AG04450 (cell line): ENCODE results near the gene UNC5C. TPM values are rescaled to one million over a fixed set of nuclear protein-coding genes. Genes with fewer than 3 reads are reported as not detected.

Source experiments
- CTCF ChIA-PET: fragments of 300-600, 350-600 bp; formaldehyde crosslinking; extraction: SDS; loops from one replicate; lab custom pipeline; 2022; ENCODE audit warnings: antibody characterized with exemption, inconsistent platforms; lab: Charles Lee
- POLR2A ChIA-PET: fragments of 350-600 bp; formaldehyde crosslinking; extraction: SDS; loops from one replicate; lab custom pipeline; 2021; ENCODE audit warnings: antibody characterized with exemption, inconsistent platforms; lab: Yijun Ruan, JAX
- DNase-seq: peaks from one replicate; pipeline ENCODE4 v3.0.0-alpha.2; 2011; ENCODE audit warnings: low read depth, low spot score
- H3K27ac ChIP-seq: one replicate; pipeline ENCODE4 v1.5.1; 2012; ENCODE audit warnings: low read depth, low read length, control low read depth
- H3K27me3 ChIP-seq: one replicate; pipeline ENCODE4 v1.6.0; 2012; ENCODE audit warnings: low read length; ENCODE audit not compliant: control insufficient read depth, insufficient read depth
- H3K4me3 ChIP-seq: 2 replicates; pipeline ENCODE4 v1.5.1; 2011; ENCODE audit warnings: mild to moderate bottlenecking, low read depth, low read length, control low read depth
- H3K9me3 ChIP-seq: 2 replicates; pipeline ENCODE4 v1.5.1; 2012; ENCODE audit warnings: low read length; ENCODE audit not compliant: control insufficient read depth, insufficient read depth
- polyA plus RNA-seq: library from polyadenylated mRNA; depleted of rRNA; stranded (reverse); fragments of >200 nt; gene quantifications from 2 replicates; pipeline ENCODE4 v1.2.3, GENCODE V29; 2011
- TF ChIP-seq, protein P1 (sequence below): IDR thresholded peaks from 2 replicates; pipeline ENCODE4 v1.5.1; 2011; ENCODE audit warnings: low read depth, low read length, control low read depth, inconsistent platforms

UNC5C gene
- polyA plus RNA-seq, 1 experiment: 0.07 TPM

DNA sequence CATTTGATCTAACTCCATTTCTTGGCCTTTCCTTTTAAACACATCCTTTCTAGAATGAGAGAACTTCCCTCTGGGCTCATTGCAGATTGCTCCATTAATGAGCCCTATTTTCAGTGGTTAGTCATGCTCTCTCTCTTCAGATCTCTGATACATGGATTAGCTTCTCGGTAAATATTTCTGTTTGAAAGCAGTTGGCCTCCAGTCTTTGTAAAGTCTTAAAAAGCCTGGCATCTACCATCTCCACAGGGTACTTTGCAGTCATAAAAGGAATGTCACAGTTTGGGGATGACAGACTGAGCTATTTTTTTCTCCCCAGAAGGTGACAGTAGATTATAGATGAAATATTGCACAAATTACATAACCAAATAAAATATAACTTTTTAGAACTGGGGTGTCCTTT, 72.7 kb downstream of the UNC5C start:
- ChIA-PET CTCF (no interaction called here), POLR2A (no interaction called here)
- TF ChIP-seq, protein P1, sequence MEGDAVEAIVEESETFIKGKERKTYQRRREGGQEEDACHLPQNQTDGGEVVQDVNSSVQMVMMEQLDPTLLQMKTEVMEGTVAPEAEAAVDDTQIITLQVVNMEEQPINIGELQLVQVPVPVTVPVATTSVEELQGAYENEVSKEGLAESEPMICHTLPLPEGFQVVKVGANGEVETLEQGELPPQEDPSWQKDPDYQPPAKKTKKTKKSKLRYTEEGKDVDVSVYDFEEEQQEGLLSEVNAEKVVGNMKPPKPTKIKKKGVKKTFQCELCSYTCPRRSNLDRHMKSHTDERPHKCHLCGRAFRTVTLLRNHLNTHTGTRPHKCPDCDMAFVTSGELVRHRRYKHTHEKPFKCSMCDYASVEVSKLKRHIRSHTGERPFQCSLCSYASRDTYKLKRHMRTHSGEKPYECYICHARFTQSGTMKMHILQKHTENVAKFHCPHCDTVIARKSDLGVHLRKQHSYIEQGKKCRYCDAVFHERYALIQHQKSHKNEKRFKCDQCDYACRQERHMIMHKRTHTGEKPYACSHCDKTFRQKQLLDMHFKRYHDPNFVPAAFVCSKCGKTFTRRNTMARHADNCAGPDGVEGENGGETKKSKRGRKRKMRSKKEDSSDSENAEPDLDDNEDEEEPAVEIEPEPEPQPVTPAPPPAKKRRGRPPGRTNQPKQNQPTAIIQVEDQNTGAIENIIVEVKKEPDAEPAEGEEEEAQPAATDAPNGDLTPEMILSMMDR: no peak
- no peaks in the 10 kb centered on the region for H3K9me3 ChIP-seq
- H3K4me3 ChIP-seq: no peak overlapping the region
- H3K27me3 ChIP-seq: no peaks in the 10 kb centered on the region
- DNase-seq: no peak
- no peak overlapping the region for H3K27ac ChIP-seq

- Histone ChIP-seq H3K27ac (no peak overlapping the region), H3K9me3 (no peaks in the 10 kb centered on the region), H3K27me3 (no peaks in the 10 kb centered on the region), H3K4me3 (no peak overlapping the region)
- TF ChIP-seq, protein P1: no peak
- DNase-seq: no peak
- ChIA-PET POLR2A (no interaction called here), CTCF (no interaction called here)
These were observed 76.2 kb downstream of the UNC5C start for GRCh38 chr4:95472534-95472933.

GRCh38 chr4:95470622-95471021, 78.2 kb downstream of the UNC5C start:
- TF ChIP-seq, protein P1: no peak
- no peak overlapping the region for H3K27ac ChIP-seq
- DNase-seq: no peak
- ChIA-PET POLR2A (no interaction called here), CTCF (no interaction called here)
- no peak overlapping the region for H3K4me3 ChIP-seq
- H3K9me3 ChIP-seq: no peaks in the 10 kb centered on the region
- H3K27me3 ChIP-seq: no peaks in the 10 kb centered on the region

- H3K4me3 ChIP-seq: no peak overlapping the region
- DNase-seq: no peak
- H3K27me3 ChIP-seq: no peaks in the 10 kb centered on the region
- TF ChIP-seq, protein P1: no peak
- CTCF ChIA-PET: no interaction called here
- no peak overlapping the region for H3K27ac ChIP-seq
- POLR2A ChIA-PET: no interaction called here
- no peaks in the 10 kb centered on the region for H3K9me3 ChIP-seq
These were observed 79.2 kb downstream of the UNC5C start for GRCh38 chr4:95469617-95470016.

GRCh38 chr4:95466791-95467190, 82.0 kb downstream of the UNC5C start:
- no peaks in the 10 kb centered on the region for H3K27me3 ChIP-seq
- H3K27ac ChIP-seq: no peak overlapping the region
- POLR2A ChIA-PET: no interaction called here
- TF ChIP-seq, protein P1: no peak
- DNase-seq: no peak
- no peak overlapping the region for H3K4me3 ChIP-seq
- CTCF ChIA-PET: no interaction called here
- no peaks in the 10 kb centered on the region for H3K9me3 ChIP-seq
